K562 (cell line): Measurements from ENCODE around the gene GOLGA8M.
"Not testable (repeated sequence)": the region's sequence is repeated elsewhere in the genome, so short reads cannot be mapped to it uniquely, and the experiment has no call there.

ENCODE experiments used
- HDAC1 ChIP-seq, 2 experiments: fragments of 450-650 bp; IDR thresholded peaks; 2 replicates each; pipeline ENCODE4 v1.6.1; 2016 to 2017; ENCODE audit warnings: inconsistent platforms in 1 of 2, mild to moderate bottlenecking in 1 of 2, moderate library complexity in 1 of 2
- PATZ1 ChIP-seq: fragments of 250-450 bp; sonication (Bioruptor Pico); IDR thresholded peaks from 2 replicates; pipeline ENCODE4 v1.5.0; 2020; ENCODE audit warnings: mild to moderate bottlenecking, borderline replicate concordance
- POLR2A ChIP-seq: fragments of 450-650 bp; conservative IDR thresholded peaks from 2 replicates; pipeline ENCODE4 v1.6.1; 2016
- POLR2AphosphoS2 ChIP-seq: IDR thresholded peaks from 2 replicates; pipeline ENCODE4 v1.6.1; 2012; ENCODE audit warnings: low read length, improper control_type of control experiment
- POLR2AphosphoS5 ChIP-seq: IDR thresholded peaks from 2 replicates; pipeline ENCODE4 v1.6.1; 2011; ENCODE audit warnings: mild to moderate bottlenecking, low read depth, low read length, moderate library complexity; ENCODE audit not compliant: control insufficient read depth, insufficient read depth
- POU5F1 ChIP-seq: fragments of 150-350 bp; IDR thresholded peaks from 2 replicates; pipeline ENCODE4 v1.6.1; 2014; ENCODE audit warnings: borderline replicate concordance, low read length, low read depth, mild to moderate bottlenecking; ENCODE audit not compliant: partially characterized antibody
- SMC3 ChIP-seq: conservative IDR thresholded peaks from 2 replicates; pipeline ENCODE4 v1.6.1; 2011; ENCODE audit warnings: low read depth, low read length, improper control_type of control experiment; ENCODE audit not compliant: insufficient read depth
- ZBTB49 ChIP-seq: sonication (generic); formaldehyde crosslinking; IDR thresholded peaks from 2 replicates; pipeline ENCODE4 v1.8.0; 2022; ENCODE audit warnings: missing genetic modification reagents, mild to moderate bottlenecking, borderline replicate concordance
- TF ChIP-seq, protein P1 (sequence below), 3 experiments: IDR thresholded peaks in 2 of 3; conservative IDR thresholded peaks in 1 of 3; 2 replicates each; pipeline ENCODE4 v1.5.1; 2011 to 2012; ENCODE audit warnings: low read length in 3 of 3, mild to moderate bottlenecking in 3 of 3, control low read depth in 2 of 3, improper control_type of control experiment in 1 of 3, inconsistent platforms in 1 of 3, low read depth in 1 of 3, mixed read lengths in 1 of 3, moderate library complexity in 1 of 3; ENCODE audit not compliant: insufficient read depth in 2 of 3
- TF ChIP-seq, protein P2 (sequence below): sonication (generic); formaldehyde crosslinking; IDR thresholded peaks from 2 replicates; pipeline ENCODE4 v1.8.1; 2023; ENCODE audit warnings: mild to moderate bottlenecking, missing genetic modification reagents

- TF ChIP-seq POLR2A; POLR2AphosphoS2; POLR2AphosphoS5; POU5F1; ZBTB49 (CRISPR knock-in tag); HDAC1 (IDR thresholded peaks at IDR 0.05); PATZ1 (CRISPR knock-in tag); SMC3: not testable (repeated sequence)
- TF ChIP-seq, protein P1, sequence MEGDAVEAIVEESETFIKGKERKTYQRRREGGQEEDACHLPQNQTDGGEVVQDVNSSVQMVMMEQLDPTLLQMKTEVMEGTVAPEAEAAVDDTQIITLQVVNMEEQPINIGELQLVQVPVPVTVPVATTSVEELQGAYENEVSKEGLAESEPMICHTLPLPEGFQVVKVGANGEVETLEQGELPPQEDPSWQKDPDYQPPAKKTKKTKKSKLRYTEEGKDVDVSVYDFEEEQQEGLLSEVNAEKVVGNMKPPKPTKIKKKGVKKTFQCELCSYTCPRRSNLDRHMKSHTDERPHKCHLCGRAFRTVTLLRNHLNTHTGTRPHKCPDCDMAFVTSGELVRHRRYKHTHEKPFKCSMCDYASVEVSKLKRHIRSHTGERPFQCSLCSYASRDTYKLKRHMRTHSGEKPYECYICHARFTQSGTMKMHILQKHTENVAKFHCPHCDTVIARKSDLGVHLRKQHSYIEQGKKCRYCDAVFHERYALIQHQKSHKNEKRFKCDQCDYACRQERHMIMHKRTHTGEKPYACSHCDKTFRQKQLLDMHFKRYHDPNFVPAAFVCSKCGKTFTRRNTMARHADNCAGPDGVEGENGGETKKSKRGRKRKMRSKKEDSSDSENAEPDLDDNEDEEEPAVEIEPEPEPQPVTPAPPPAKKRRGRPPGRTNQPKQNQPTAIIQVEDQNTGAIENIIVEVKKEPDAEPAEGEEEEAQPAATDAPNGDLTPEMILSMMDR (IDR thresholded peaks at IDR 0.05 in 2 of 3, conservative IDR thresholded peaks at IDR 0.05 in 1 of 3; ENCODE audit: insufficient read depth in 2 of 3, low read depth in 1 of 3, low read length in 3 of 3) = not testable (repeated sequence)
- TF ChIP-seq, protein P2, sequence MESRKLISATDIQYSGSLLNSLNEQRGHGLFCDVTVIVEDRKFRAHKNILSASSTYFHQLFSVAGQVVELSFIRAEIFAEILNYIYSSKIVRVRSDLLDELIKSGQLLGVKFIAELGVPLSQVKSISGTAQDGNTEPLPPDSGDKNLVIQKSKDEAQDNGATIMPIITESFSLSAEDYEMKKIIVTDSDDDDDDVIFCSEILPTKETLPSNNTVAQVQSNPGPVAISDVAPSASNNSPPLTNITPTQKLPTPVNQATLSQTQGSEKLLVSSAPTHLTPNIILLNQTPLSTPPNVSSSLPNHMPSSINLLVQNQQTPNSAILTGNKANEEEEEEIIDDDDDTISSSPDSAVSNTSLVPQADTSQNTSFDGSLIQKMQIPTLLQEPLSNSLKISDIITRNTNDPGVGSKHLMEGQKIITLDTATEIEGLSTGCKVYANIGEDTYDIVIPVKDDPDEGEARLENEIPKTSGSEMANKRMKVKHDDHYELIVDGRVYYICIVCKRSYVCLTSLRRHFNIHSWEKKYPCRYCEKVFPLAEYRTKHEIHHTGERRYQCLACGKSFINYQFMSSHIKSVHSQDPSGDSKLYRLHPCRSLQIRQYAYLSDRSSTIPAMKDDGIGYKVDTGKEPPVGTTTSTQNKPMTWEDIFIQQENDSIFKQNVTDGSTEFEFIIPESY (CRISPR knock-in tag) = not testable (repeated sequence)
These were observed 58.0 kb downstream of the GOLGA8M start for GRCh38 chr15:28654194-28654593.
